ENCODE data around the gene KCNG2.

KCNG2 gene

DNA sequence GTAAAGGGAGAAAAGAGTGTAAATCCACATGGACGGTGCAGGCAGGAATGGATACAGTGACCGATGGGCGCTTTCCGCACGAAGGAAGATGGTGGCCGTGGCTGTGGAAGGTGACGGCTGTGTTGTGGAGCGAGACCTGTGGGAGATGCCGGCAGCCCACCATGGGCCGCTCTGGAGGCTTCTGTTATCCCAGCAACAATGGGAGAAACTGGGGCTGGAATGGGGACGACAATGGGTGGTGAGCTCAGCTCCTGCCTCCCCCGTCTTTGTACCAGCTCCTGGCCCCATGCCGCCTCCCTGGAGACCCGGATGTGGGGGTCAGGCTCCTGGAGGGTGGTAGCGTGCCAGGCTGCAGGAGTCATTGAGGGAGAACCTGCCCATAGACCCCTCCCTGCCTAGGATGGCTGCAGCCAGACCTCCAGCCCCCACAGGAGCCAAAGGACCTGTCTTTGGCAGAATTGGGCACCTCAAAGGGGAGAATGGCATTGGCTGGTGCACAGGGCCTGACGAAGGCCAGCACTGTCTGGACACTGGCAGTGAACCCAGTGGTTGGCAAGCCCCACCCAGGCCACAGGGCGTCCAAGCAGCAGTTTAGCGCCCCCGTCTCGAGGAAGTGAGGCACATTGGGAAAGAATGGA is 81.1 kb downstream of the KCNG2 start:
- H3K9me2 ChIP-seq (ENCODE audit: low read depth, low read length), result no peaks in the 10 kb centered on the region
- no peaks in the 10 kb centered on the region for H3K4me1 ChIP-seq (ENCODE audit: insufficient read depth, low read length, severe bottlenecking)
- no peak overlapping the region for H3K27ac ChIP-seq (ENCODE audit: low read depth, low read length, poor library complexity, severe bottlenecking)
- H4K20me1 ChIP-seq (ENCODE audit: insufficient read depth, low read length), result no peaks in the 10 kb centered on the region
- H3K27me3 ChIP-seq (ENCODE audit: insufficient read depth, low read length), result no peaks in the 10 kb centered on the region
- H3K79me2 ChIP-seq (ENCODE audit: insufficient read depth, low read length), result no peaks in the 10 kb centered on the region
- H2AFZ ChIP-seq (ENCODE audit: low read length), result no peak overlapping the region
- no peak overlapping the region for H3K4me2 ChIP-seq (ENCODE audit: low read length)
- no peak overlapping the region for H3K9ac ChIP-seq (ENCODE audit: low read length)
- no peaks in the 10 kb centered on the region for H3K36me3 ChIP-seq (ENCODE audit: insufficient read depth, low read length)
- H3F3A ChIP-seq (ENCODE audit: insufficient read depth, low read length), result no peaks in the 10 kb centered on the region
- TF ChIP-seq, protein P1, sequence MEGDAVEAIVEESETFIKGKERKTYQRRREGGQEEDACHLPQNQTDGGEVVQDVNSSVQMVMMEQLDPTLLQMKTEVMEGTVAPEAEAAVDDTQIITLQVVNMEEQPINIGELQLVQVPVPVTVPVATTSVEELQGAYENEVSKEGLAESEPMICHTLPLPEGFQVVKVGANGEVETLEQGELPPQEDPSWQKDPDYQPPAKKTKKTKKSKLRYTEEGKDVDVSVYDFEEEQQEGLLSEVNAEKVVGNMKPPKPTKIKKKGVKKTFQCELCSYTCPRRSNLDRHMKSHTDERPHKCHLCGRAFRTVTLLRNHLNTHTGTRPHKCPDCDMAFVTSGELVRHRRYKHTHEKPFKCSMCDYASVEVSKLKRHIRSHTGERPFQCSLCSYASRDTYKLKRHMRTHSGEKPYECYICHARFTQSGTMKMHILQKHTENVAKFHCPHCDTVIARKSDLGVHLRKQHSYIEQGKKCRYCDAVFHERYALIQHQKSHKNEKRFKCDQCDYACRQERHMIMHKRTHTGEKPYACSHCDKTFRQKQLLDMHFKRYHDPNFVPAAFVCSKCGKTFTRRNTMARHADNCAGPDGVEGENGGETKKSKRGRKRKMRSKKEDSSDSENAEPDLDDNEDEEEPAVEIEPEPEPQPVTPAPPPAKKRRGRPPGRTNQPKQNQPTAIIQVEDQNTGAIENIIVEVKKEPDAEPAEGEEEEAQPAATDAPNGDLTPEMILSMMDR (IDR thresholded peaks at IDR 0.05; ENCODE audit: low read length), result no peak
- TF ChIP-seq EZH2 (IDR thresholded peaks at IDR 0.05; ENCODE audit: borderline replicate concordance, low read length), result no peak
- no peak overlapping the region for H3K4me3 ChIP-seq (ENCODE audit: low read depth, low read length, poor library complexity, severe bottlenecking)
- H3K9me3 ChIP-seq (ENCODE audit: low read length), result no peaks in the 10 kb centered on the region

DNA sequence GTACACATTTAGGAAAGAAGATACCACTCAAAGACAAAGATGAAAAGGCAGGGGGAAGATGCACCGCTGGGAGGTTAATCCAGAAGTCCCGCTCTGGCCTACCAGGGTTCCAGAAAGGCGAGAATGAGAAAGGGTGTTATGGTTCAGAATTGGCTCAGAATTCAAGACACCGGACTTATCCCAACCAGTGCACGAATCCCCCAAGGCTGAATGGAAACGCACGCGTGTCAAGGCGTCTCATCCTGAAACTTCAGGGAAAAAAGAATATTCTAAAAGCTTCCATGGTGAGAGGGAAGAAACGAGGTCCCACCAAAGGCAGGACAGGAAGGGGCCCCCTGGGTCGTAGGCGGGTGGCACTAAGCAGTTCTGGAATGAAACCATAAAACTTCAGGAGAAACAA is 81.8 kb downstream of the KCNG2 start:
- Histone ChIP-seq H3K4me3 (ENCODE audit: low read depth, low read length, poor library complexity, severe bottlenecking) (no peak overlapping the region), H3K27ac (ENCODE audit: low read depth, low read length, poor library complexity, severe bottlenecking) (no peak overlapping the region), H3K36me3 (ENCODE audit: insufficient read depth, low read length) (no peaks in the 10 kb centered on the region), H3K4me1 (ENCODE audit: insufficient read depth, low read length, severe bottlenecking) (no peaks in the 10 kb centered on the region), H3K9me3 (ENCODE audit: low read length) (no peaks in the 10 kb centered on the region), H3K79me2 (ENCODE audit: insufficient read depth, low read length) (no peaks in the 10 kb centered on the region), H3K4me2 (ENCODE audit: low read length) (no peak overlapping the region), H4K20me1 (ENCODE audit: insufficient read depth, low read length) (no peaks in the 10 kb centered on the region), H3F3A (ENCODE audit: insufficient read depth, low read length) (no peaks in the 10 kb centered on the region), H3K27me3 (ENCODE audit: insufficient read depth, low read length) (no peaks in the 10 kb centered on the region), H3K9ac (ENCODE audit: low read length) (no peak overlapping the region), H2AFZ (ENCODE audit: low read length) (no peak overlapping the region), H3K9me2 (ENCODE audit: low read depth, low read length) (no peaks in the 10 kb centered on the region)
- no peak for TF ChIP-seq EZH2 (IDR thresholded peaks at IDR 0.05; ENCODE audit: borderline replicate concordance, low read length)
- TF ChIP-seq, protein P1 (IDR thresholded peaks at IDR 0.05; ENCODE audit: low read length), result no peak

DNA sequence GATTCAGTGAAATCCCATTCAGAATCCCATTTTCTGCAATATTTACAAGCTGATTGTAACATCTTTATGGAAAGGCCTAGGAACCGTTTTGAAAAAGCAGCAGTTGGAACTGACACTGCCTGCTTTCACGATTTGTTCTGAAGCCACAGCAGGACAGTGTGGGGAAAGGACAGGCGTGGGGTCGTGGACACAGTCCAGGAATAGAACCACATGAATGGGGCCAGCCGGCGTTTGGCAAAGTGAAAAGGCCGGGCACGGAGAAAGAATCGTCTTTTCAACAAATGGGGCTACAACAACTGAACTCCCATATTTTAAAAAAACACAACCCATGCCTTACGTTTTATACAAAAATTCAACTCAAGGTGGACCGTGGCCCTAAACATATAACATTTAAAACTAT is 84.0 kb downstream of the KCNG2 start:
- no peaks in the 10 kb centered on the region for H4K20me1 ChIP-seq (ENCODE audit: insufficient read depth, low read length)
- no peaks in the 10 kb centered on the region for H3K36me3 ChIP-seq (ENCODE audit: insufficient read depth, low read length)
- H3K27ac ChIP-seq (ENCODE audit: low read depth, low read length, poor library complexity, severe bottlenecking), result no peak overlapping the region
- no peak overlapping the region for H3K4me2 ChIP-seq (ENCODE audit: low read length)
- no peak for TF ChIP-seq EZH2 (IDR thresholded peaks at IDR 0.05; ENCODE audit: borderline replicate concordance, low read length)
- TF ChIP-seq, protein P1 (IDR thresholded peaks at IDR 0.05; ENCODE audit: low read length), result no peak
- no peaks in the 10 kb centered on the region for H3K79me2 ChIP-seq (ENCODE audit: insufficient read depth, low read length)
- no peak overlapping the region for H3K9ac ChIP-seq (ENCODE audit: low read length)
- H3K4me3 ChIP-seq (ENCODE audit: low read depth, low read length, poor library complexity, severe bottlenecking), result no peak overlapping the region
- H3K27me3 ChIP-seq (ENCODE audit: insufficient read depth, low read length), result 0 out of 2 replicates have a peak, but pooled peaks cover 4% of the 10 kb centered on the region
- no peaks in the 10 kb centered on the region for H3K4me1 ChIP-seq (ENCODE audit: insufficient read depth, low read length, severe bottlenecking)
- no peak overlapping the region for H2AFZ ChIP-seq (ENCODE audit: low read length)
- no peaks in the 10 kb centered on the region for H3K9me2 ChIP-seq (ENCODE audit: low read depth, low read length)
- no peaks in the 10 kb centered on the region for H3F3A ChIP-seq (ENCODE audit: insufficient read depth, low read length)
- H3K9me3 ChIP-seq (ENCODE audit: low read length), result no peaks in the 10 kb centered on the region
